Upper lobe of left lung (tissue), 6 donors: Measurements from ENCODE around the gene TAF9. TPM values are rescaled to one million over a fixed set of nuclear protein-coding genes. Genes with fewer than 3 reads are reported as not detected.

Experiments used
- ATAC-seq, 2 donors: fragments of 200-7000 bp; cut with Tn5 transposase; one replicate each; pipeline ENCODE4 v1.9.1; 2022; ENCODE audit warnings: mild to moderate bottlenecking in 2 of 2, moderate library complexity in 2 of 2; ENCODE audit not compliant: low FRiP score in 2 of 2
- DNase-seq, 2 donors: peaks; one replicate each; pipeline ENCODE4 v3.0.0-alpha.2; 2019 to 2020
- H3K27ac ChIP-seq, 4 donors: fragments of 200-600 bp; sonication (generic); one replicate each; pipeline ENCODE4 v1.5.1; 2016 to 2019
- H3K27me3 ChIP-seq, 4 donors: fragments of 200-600 bp; sonication (generic); one replicate each; pipeline ENCODE4 v1.5.1; 2017 to 2019
- H3K36me3 ChIP-seq, 4 donors: fragments of 200-600 bp; sonication (generic); one replicate each; pipeline ENCODE4 v1.5.1; 2016 to 2019
- H3K4me1 ChIP-seq, 4 donors: fragments of 200-600 bp; sonication (generic); one replicate each; pipeline ENCODE4 v1.5.1; 2018 to 2019
- H3K4me3 ChIP-seq, 4 donors: fragments of 200-600 bp; sonication (generic); one replicate each; pipeline ENCODE4 v1.5.1; 2017 to 2019; ENCODE audit warnings: mild to moderate bottlenecking in 2 of 4, moderate library complexity in 1 of 4
- H3K9me3 ChIP-seq, 4 donors: fragments of 200-600 bp; sonication (generic); one replicate each; pipeline ENCODE4 v1.5.1; 2018 to 2019
- EP300 ChIP-seq, 4 donors: sonication (generic); formaldehyde crosslinking; IDR thresholded peaks; one replicate each; pipeline ENCODE4 v1.5.1; 2017; ENCODE audit warnings: antibody characterized with exemption in 4 of 4, control low read depth in 2 of 4
- POLR2A ChIP-seq, 4 donors: fragments of 450-650 bp; IDR thresholded peaks; one replicate each; pipeline ENCODE4 v1.5.1; 2016 to 2017; ENCODE audit warnings: antibody characterized with exemption in 4 of 4, mild to moderate bottlenecking in 2 of 4
- POLR2AphosphoS5 ChIP-seq, 2 donors: sonication (generic); formaldehyde crosslinking; IDR thresholded peaks; one replicate each; pipeline ENCODE4 v1.5.1; 2017; ENCODE audit warnings: antibody characterized with exemption in 2 of 2
- WGBS, 2 donors: methylation state at CpG; one replicate each; pipeline ENCODE4 v1.1.5; 2017 to 2018; 5-methylcytosine and 5-hydroxymethylcytosine counted together
- total RNA-seq, 6 donors: library from RNA; depleted of rRNA in 4 of 6; stranded (reverse); fragments of >200 nt in 4 of 6; gene quantifications; one replicate each; pipeline versions ENCODE4 v1.1.0 to v1.2.1, GENCODE V29; 2016 to 2021
- TF ChIP-seq, protein P1 (sequence below), 6 experiments: fragments of 450-650 bp in 4 of 6; fragments of 200-600 bp in 2 of 6; sonication (generic) in 2 of 6; IDR thresholded peaks; one replicate each; pipeline ENCODE4 v1.5.1; 2016 to 2019; ENCODE audit warnings: antibody characterized with exemption in 6 of 6
- donor health status: DM: no; HTN: no; CAD: no; lungs with moderate emphysema.
- donor health status: DM: no; HTN: yes; CAD: no; lungs with severe emphysema.

The TAF9 gene
- total RNA-seq, 6 donors from 2014 or later, result 25.9 to 59.7 (median 38.2) TPM

DNA sequence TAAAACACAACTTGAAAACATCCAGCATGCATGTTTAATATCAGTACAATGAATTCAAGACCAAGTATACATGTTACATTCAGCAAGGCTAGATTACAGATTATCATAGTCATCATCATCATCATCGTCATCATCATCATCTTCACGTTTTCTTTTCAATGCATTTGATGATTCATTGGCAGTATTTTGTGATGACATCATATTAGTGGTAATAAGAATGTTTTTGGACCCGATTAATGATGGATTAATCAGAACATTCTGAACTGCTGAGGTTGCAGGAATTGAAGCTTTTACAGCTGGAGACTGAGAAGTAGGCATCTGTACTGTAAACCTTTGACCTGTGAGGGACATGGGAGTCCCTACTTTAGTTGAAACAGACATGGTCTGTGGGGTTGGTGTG lies 4.5 kb downstream of the TAF9 start:
- 82 to 85% methylated on average over 3 of the region's 3 CpGs for WGBS, 2 donors
- TF ChIP-seq, protein P1, sequence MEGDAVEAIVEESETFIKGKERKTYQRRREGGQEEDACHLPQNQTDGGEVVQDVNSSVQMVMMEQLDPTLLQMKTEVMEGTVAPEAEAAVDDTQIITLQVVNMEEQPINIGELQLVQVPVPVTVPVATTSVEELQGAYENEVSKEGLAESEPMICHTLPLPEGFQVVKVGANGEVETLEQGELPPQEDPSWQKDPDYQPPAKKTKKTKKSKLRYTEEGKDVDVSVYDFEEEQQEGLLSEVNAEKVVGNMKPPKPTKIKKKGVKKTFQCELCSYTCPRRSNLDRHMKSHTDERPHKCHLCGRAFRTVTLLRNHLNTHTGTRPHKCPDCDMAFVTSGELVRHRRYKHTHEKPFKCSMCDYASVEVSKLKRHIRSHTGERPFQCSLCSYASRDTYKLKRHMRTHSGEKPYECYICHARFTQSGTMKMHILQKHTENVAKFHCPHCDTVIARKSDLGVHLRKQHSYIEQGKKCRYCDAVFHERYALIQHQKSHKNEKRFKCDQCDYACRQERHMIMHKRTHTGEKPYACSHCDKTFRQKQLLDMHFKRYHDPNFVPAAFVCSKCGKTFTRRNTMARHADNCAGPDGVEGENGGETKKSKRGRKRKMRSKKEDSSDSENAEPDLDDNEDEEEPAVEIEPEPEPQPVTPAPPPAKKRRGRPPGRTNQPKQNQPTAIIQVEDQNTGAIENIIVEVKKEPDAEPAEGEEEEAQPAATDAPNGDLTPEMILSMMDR (IDR thresholded peaks at IDR 0.05), result no peak
- TF ChIP-seq POLR2A (IDR thresholded peaks at IDR 0.05) (no peak), EP300 (IDR thresholded peaks at IDR 0.05) (no peak), POLR2AphosphoS5 (IDR thresholded peaks at IDR 0.05) (no peak)
- H3K27ac ChIP-seq, result no peak overlapping the region
- no peak for DNase-seq
- H3K4me1 ChIP-seq, result peaks cover 10 to 16% (median 12%) of the 10 kb centered on the region in 4 donors
- H3K4me3 ChIP-seq, result no peak overlapping the region
- peaks cover 12 to 57% (median 25%) of the 10 kb centered on the region in 4 donors for H3K36me3 ChIP-seq
- H3K9me3 ChIP-seq, result no peaks in the 10 kb centered on the region
- ATAC-seq, result no peak
- H3K27me3 ChIP-seq, result no peaks in the 10 kb centered on the region

GRCh38 chr5:69364414-69364813 lies 4.9 kb downstream of the TAF9 start:
- H3K4me3 ChIP-seq, result no peak overlapping the region
- TF ChIP-seq POLR2AphosphoS5 (IDR thresholded peaks at IDR 0.05) (no peak), EP300 (IDR thresholded peaks at IDR 0.05) (no peak), POLR2A (IDR thresholded peaks at IDR 0.05) (no peak)
- TF ChIP-seq, protein P1 (IDR thresholded peaks at IDR 0.05), result peak in 2 of 6 experiments; percentile 14 to 44
- H3K4me1 ChIP-seq, result peaks cover 10 to 16% (median 12%) of the 10 kb centered on the region in 4 donors
- DNase-seq (no peak), ATAC-seq (no peak)
- no peaks in the 10 kb centered on the region for H3K9me3 ChIP-seq
- peaks cover 12 to 57% (median 25%) of the 10 kb centered on the region in 4 donors for H3K36me3 ChIP-seq
- WGBS, 2 donors, result 54 to 65% methylated on average over 3 of the region's 3 CpGs
- no peaks in the 10 kb centered on the region for H3K27me3 ChIP-seq
- no peak overlapping the region for H3K27ac ChIP-seq

GRCh38 chr5:69360442-69360841 lies 8.9 kb downstream of the TAF9 start:
- WGBS, 2 donors, result 92 to 94% methylated on average over 1 of the region's 1 CpG
- no peaks in the 10 kb centered on the region for H3K4me1 ChIP-seq
- peaks cover 4 to 43% (median 15%) of the 10 kb centered on the region in 4 donors for H3K36me3 ChIP-seq
- TF ChIP-seq POLR2A (IDR thresholded peaks at IDR 0.05), result no peak
- TF ChIP-seq POLR2AphosphoS5 (IDR thresholded peaks at IDR 0.05), result no peak
- no peak overlapping the region for H3K27ac ChIP-seq
- no peaks in the 10 kb centered on the region for H3K9me3 ChIP-seq
- ATAC-seq (no peak), DNase-seq (no peak)
- H3K4me3 ChIP-seq, result no peak overlapping the region
- no peaks in the 10 kb centered on the region for H3K27me3 ChIP-seq

- no peaks in the 10 kb centered on the region for H3K4me1 ChIP-seq
- ATAC-seq, result no peak
- TF ChIP-seq EP300 (IDR thresholded peaks at IDR 0.05), result no peak
- H3K36me3 ChIP-seq, result peaks cover 0 to 43% (median 15%) of the 10 kb centered on the region in 4 donors
- WGBS, 2 donors, result 89 to 90% methylated on average over 3 of the region's 3 CpGs
- H3K9me3 ChIP-seq, result no peaks in the 10 kb centered on the region
- no peaks in the 10 kb centered on the region for H3K27me3 ChIP-seq
- H3K27ac ChIP-seq, result no peak overlapping the region
- no peak for DNase-seq
- no peak overlapping the region for H3K4me3 ChIP-seq
Observed at GRCh38 chr5:69359699-69360098, 9.6 kb downstream of the TAF9 start.

DNA sequence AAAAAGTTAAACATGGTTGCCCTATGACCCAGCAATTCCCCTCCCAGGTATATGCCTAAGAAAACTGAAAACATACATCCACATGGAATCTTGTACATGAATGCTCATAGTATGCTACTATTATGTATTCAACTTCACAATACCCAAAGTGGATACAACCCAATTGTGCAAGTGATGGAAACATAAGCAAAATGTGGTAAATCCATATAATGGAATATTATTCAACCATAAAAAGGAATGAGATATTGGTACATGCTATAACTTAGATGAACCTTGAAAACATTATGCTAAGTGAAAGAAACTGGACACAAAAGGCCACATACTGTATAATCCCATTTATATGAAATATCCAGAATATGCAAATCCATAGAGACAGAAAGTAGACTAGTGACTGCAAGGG lies 18.7 kb downstream of the TAF9 start:
- Histone ChIP-seq H3K27me3 (no peaks in the 10 kb centered on the region), H3K4me1 (no peaks in the 10 kb centered on the region), H3K36me3 (peaks cover 6 to 59% (median 27%) of the 10 kb centered on the region in 4 donors), H3K27ac (no peak overlapping the region), H3K4me3 (no peak overlapping the region), H3K9me3 (no peaks in the 10 kb centered on the region)
- TF ChIP-seq, protein P1 (IDR thresholded peaks at IDR 0.05), result no peak
- no peak for TF ChIP-seq POLR2AphosphoS5 (IDR thresholded peaks at IDR 0.05)
- no peak for TF ChIP-seq EP300 (IDR thresholded peaks at IDR 0.05)
- TF ChIP-seq POLR2A (IDR thresholded peaks at IDR 0.05), result no peak
- no peak for DNase-seq
- ATAC-seq, result no peak

GRCh38 chr5:69343083-69343482 lies 26.2 kb downstream of the TAF9 start:
- 76 to 78% methylated on average over 1 of the region's 1 CpG for WGBS, 2 donors
- ATAC-seq, result no peak
- no peaks in the 10 kb centered on the region for H3K36me3 ChIP-seq

More at GRCh38 chr5:69343083-69343482, 26.2 kb downstream of the TAF9 start:
- H3K27ac ChIP-seq, result no peak overlapping the region
- H3K4me3 ChIP-seq, result no peak overlapping the region
- no peak for DNase-seq
- H3K9me3 ChIP-seq, result no peaks in the 10 kb centered on the region
- no peaks in the 10 kb centered on the region for H3K27me3 ChIP-seq
- no peaks in the 10 kb centered on the region for H3K4me1 ChIP-seq
- no peak for TF ChIP-seq EP300 (IDR thresholded peaks at IDR 0.05)
- no peak for TF ChIP-seq POLR2A (IDR thresholded peaks at IDR 0.05)
